Measurements from ENCODE around the gene SLC30A3.
A peak's percentile ranks its signal among the peaks of the same experiment; 100 is the strongest.
"Not testable (repeated sequence)": the region's sequence is repeated elsewhere in the genome, so short reads cannot be mapped to it uniquely, and the experiment has no call there.

Gene SLC30A3

GRCh38 chr2:27290549-27290948 is 27.7 kb upstream of the SLC30A3 start:
- no peak overlapping the region for H3K4me3 ChIP-seq (ENCODE audit: low read depth, low read length)
- no peak for DNase-seq (ENCODE audit: low read depth)

GRCh38 chr2:27288610-27289009 is 25.8 kb upstream of the SLC30A3 start:
- no peak for DNase-seq (ENCODE audit: low read depth)
- no peak overlapping the region for H3K4me3 ChIP-seq (ENCODE audit: low read depth, low read length)

- no peak overlapping the region for H3K4me3 ChIP-seq (ENCODE audit: low read depth, low read length)
- DNase-seq (ENCODE audit: low read depth), result no peak
Measured at GRCh38 chr2:27285481-27285880, 22.6 kb upstream of the SLC30A3 start.

- H3K4me3 ChIP-seq (ENCODE audit: low read depth, low read length), result no peak overlapping the region
- no peak for DNase-seq (ENCODE audit: low read depth)
Measured at GRCh38 chr2:27284996-27285395, 22.1 kb upstream of the SLC30A3 start.

- H3K4me3 ChIP-seq (ENCODE audit: low read depth, low read length), result no peak overlapping the region
- no peak for DNase-seq (ENCODE audit: low read depth)
Measured at GRCh38 chr2:27282892-27283291, 20.0 kb upstream of the SLC30A3 start.

- DNase-seq (ENCODE audit: low read depth), result no peak
- H3K4me3 ChIP-seq (ENCODE audit: low read depth, low read length), result no peak within 1 kb of the TSS
Measured at GRCh38 chr2:27281855-27282559, 19.2 kb upstream of the SLC30A3 start, which contains the start of gene TRIM54. Gene TRIM54, plus strand, starts transcription at chr2:27282429. Its CDS starts 303 bp downstream, at chr2:27282732.

GRCh38 chr2:27281442-27281841 is 18.6 kb upstream of the SLC30A3 start:
- no peak for DNase-seq (ENCODE audit: low read depth)
- no peak overlapping the region for H3K4me3 ChIP-seq (ENCODE audit: low read depth, low read length)

- DNase-seq (ENCODE audit: low read depth), result no peak
- no peak overlapping the region for H3K4me3 ChIP-seq (ENCODE audit: low read depth, low read length)
Measured at GRCh38 chr2:27280826-27281225, 18.0 kb upstream of the SLC30A3 start.

- no peak for DNase-seq (ENCODE audit: low read depth)
- no peak overlapping the region for H3K4me3 ChIP-seq (ENCODE audit: low read depth, low read length)
Measured at GRCh38 chr2:27278010-27278409, 15.2 kb upstream of the SLC30A3 start.

- DNase-seq (ENCODE audit: low read depth), result no peak
- H3K4me3 ChIP-seq (ENCODE audit: low read depth, low read length), result no peak within 1 kb of the TSS
Measured at GRCh38 chr2:27275211-27276150, 12.6 kb upstream of the SLC30A3 start, which contains the start of gene DNAJC5G. Gene DNAJC5G, plus strand, starts transcription at chr2:27275433. Its CDS starts 1,296 bp downstream, at chr2:27276729.

- not testable (repeated sequence) for H3K4me3 ChIP-seq (ENCODE audit: low read depth, low read length); DNase-seq (ENCODE audit: low read depth)
Measured at GRCh38 chr2:27272537-27273522, 10.0 kb upstream of the SLC30A3 start.

- DNase-seq (ENCODE audit: low read depth), result no peak
- no peak overlapping the region for H3K4me3 ChIP-seq (ENCODE audit: low read depth, low read length)
Measured at GRCh38 chr2:27271631-27272340, 8.9 kb upstream of the SLC30A3 start.

- H3K4me3 ChIP-seq (ENCODE audit: low read depth, low read length), result no peak overlapping the region
- DNase-seq (ENCODE audit: low read depth), result no peak
Measured at GRCh38 chr2:27270670-27271069, 7.8 kb upstream of the SLC30A3 start.

- no peak for DNase-seq (ENCODE audit: low read depth)
- no peak overlapping the region for H3K4me3 ChIP-seq (ENCODE audit: low read depth, low read length)
Measured at GRCh38 chr2:27270131-27270530, 7.3 kb upstream of the SLC30A3 start.

GRCh38 chr2:27268296-27268695 is 5.4 kb upstream of the SLC30A3 start:
- not testable (repeated sequence) for H3K4me3 ChIP-seq (ENCODE audit: low read depth, low read length); DNase-seq (ENCODE audit: low read depth)

- H3K4me3 ChIP-seq (ENCODE audit: low read depth, low read length), result no peak overlapping the region
- DNase-seq (ENCODE audit: low read depth), result no peak
Measured at GRCh38 chr2:27265536-27265870, 2.7 kb upstream of the SLC30A3 start.

- DNase-seq (ENCODE audit: low read depth), result no peak
- H3K4me3 ChIP-seq (ENCODE audit: low read depth, low read length), result peak overlapping the region; percentile 29
Measured at GRCh38 chr2:27264753-27265535, 2.1 kb upstream of the SLC30A3 start.

GRCh38 chr2:27264253-27264752 is 1.5 kb upstream of the SLC30A3 start:
- no peak for DNase-seq (ENCODE audit: low read depth)
- peak overlapping the region; percentile 29 for H3K4me3 ChIP-seq (ENCODE audit: low read depth, low read length)
